CD4-positive, CD25-positive, alpha-beta regulatory T cell (primary cell): Measurements from ENCODE around the gene SLC1A7. TPM values are rescaled to one million over a fixed set of nuclear protein-coding genes. Genes with fewer than 3 reads are reported as not detected.

ENCODE experiments used
- ATAC-seq, 2 donors: fragments of 150-1000 bp; cut with Tn5 transposase; one replicate each; pipeline ENCODE4 v1.10.0; 2021; ENCODE audit warnings: low read depth in 2 of 2, moderate number of reproducible peaks in 2 of 2, moderate library complexity in 1 of 2
- DNase-seq, 3 donors: peaks; one replicate each; pipeline versions ENCODE4 v3.0.0 to v3.0.0-alpha.2; 2012 to 2022; ENCODE audit warnings: mixed read lengths in 1 of 3
- H3K27ac ChIP-seq: one replicate; pipeline ENCODE4 v1.7.0; 2013; ENCODE audit warnings: mild to moderate bottlenecking, low read length; ENCODE audit not compliant: insufficient read depth, poor library complexity, severe bottlenecking
- H3K27me3 ChIP-seq: one replicate; pipeline ENCODE4 v1.7.0; 2013; ENCODE audit warnings: low read length; ENCODE audit not compliant: control insufficient read depth, insufficient read depth
- H3K36me3 ChIP-seq: one replicate; pipeline ENCODE4 v1.7.0; 2013; ENCODE audit warnings: mild to moderate bottlenecking, low read length, moderate library complexity; ENCODE audit not compliant: control insufficient read depth, insufficient read depth
- H3K4me1 ChIP-seq: 2 replicates; pipeline ENCODE4 v1.7.0; 2013; ENCODE audit warnings: mild to moderate bottlenecking, low read length; ENCODE audit not compliant: insufficient read depth, control insufficient read depth, poor library complexity, severe bottlenecking
- H3K4me3 ChIP-seq: one replicate; pipeline ENCODE4 v1.7.0; 2013; ENCODE audit warnings: low read depth, mild to moderate bottlenecking, low read length, moderate library complexity
- H3K9me3 ChIP-seq, 2 experiments: 1 replicate in 1 of 2; 2 replicates in 1 of 2; pipeline ENCODE4 v1.7.0; 2013; ENCODE audit warnings: low read length in 2 of 2, mild to moderate bottlenecking in 1 of 2, moderate library complexity in 1 of 2; ENCODE audit not compliant: control insufficient read depth in 2 of 2
- H3K27ac Mint-ChIP-seq, 3 donors: one replicate each; pipeline ENCODE4 v1.8.0; 2020 to 2022; ENCODE audit warnings: mild to moderate bottlenecking in 3 of 3, mixed read lengths in 3 of 3, moderate library complexity in 2 of 3
- H3K27me3 Mint-ChIP-seq: one replicate; pipeline ENCODE4 v1.8.0; 2022; ENCODE audit warnings: mild to moderate bottlenecking, mixed read lengths
- H3K36me3 Mint-ChIP-seq: one replicate; pipeline ENCODE4 v1.8.0; 2020; ENCODE audit warnings: mixed read lengths
- H3K4me1 Mint-ChIP-seq, 4 donors: one replicate each; pipeline ENCODE4 v1.8.0; 2020 to 2022; ENCODE audit warnings: mixed read lengths in 4 of 4, mild to moderate bottlenecking in 1 of 4
- H3K4me3 Mint-ChIP-seq, 4 donors: one replicate each; pipeline ENCODE4 v1.8.0; 2020 to 2022; ENCODE audit warnings: mild to moderate bottlenecking in 4 of 4, mixed read lengths in 4 of 4, moderate library complexity in 3 of 4
- H3K9me3 Mint-ChIP-seq, 7 donors: one replicate each; pipeline ENCODE4 v1.8.0; 2020 to 2022; ENCODE audit warnings: mixed read lengths in 7 of 7, mild to moderate bottlenecking in 3 of 7, moderate library complexity in 2 of 7
- polyA plus RNA-seq, 4 donors: library from polyadenylated mRNA; unstranded; fragments of 300-500 nt; fragmentation: Illumina TruSeq; gene quantifications; one replicate each; pipeline ENCODE4 v1.2.3, GENCODE V29; 2021
- total RNA-seq: library from RNA; stranded (reverse); gene quantifications from one replicate; pipeline ENCODE4 v1.2.3, GENCODE V29; 2022

Gene SLC1A7
- total and polyA plus RNA-seq, 5 donors from 2014 or later = not detected

DNA sequence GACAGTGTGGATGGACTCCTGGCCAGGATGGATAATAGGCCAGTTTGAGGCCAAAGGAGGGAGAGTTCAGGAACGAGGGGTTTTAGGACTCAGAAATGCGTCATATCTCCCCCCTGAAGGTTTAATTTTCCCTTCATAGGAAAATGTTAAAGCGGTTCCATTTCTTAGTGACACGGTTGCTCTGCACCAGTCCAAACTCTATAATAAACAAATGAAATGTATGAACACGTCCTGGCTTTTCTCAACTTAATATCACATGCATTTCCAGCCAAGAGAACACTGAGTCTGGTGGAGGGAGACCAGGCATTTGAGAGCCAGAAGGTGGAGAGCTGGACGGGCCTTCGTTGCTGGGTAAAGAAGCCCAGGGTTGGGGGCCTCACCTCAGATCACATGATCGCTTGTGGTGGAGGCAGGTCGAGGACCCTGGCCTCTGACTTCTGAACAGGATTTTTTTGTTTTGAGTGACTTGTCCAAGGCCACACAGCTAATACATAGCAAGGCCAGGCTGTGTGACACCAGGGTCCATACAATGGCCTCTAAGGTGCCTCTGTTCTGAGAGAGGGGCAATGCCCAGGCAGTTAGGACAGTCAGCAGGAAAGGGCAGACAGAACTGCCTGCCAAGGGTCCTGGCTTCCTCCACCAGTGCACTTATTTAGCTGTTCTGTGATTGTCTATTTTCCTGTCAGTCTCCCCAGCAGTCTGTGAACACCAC lies 11.4 kb downstream of the SLC1A7 start:
- no peaks in the 10 kb centered on the region for H3K9me3 ChIP-seq
- Mint-ChIP-seq H3K36me3 (no peaks in the 10 kb centered on the region), H3K4me1 (no peaks in the 10 kb centered on the region), H3K4me3 (no peak overlapping the region), H3K9me3 (no peaks in the 10 kb centered on the region), H3K27ac (no peak overlapping the region), H3K27me3 (no peaks in the 10 kb centered on the region)
- DNase-seq = no peak
- H3K27me3 ChIP-seq = no peaks in the 10 kb centered on the region
- no peak overlapping the region for H3K27ac ChIP-seq
- no peaks in the 10 kb centered on the region for H3K36me3 ChIP-seq
- no peaks in the 10 kb centered on the region for H3K4me1 ChIP-seq
- H3K4me3 ChIP-seq = no peak overlapping the region
- no peak for ATAC-seq

DNA sequence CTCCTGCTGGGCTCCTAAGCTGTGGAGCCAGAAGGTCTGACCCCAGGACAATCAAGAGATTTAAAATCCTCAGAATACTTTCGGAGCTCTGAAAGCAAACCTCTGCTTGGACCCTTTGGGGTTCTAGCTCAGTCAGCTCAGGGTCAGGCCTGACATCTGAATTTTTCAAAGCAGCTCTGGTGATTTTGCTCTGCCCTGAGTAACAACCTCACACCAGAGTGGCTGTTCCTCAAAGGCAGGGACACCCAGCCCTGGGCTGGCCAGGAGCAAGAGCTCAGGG lies 11.9 kb downstream of the SLC1A7 start:
- Mint-ChIP-seq H3K4me3 (no peak overlapping the region), H3K36me3 (no peaks in the 10 kb centered on the region), H3K4me1 (no peaks in the 10 kb centered on the region), H3K27ac (no peak overlapping the region), H3K9me3 (no peaks in the 10 kb centered on the region), H3K27me3 (no peaks in the 10 kb centered on the region)
- H3K36me3 ChIP-seq = no peaks in the 10 kb centered on the region
- H3K4me1 ChIP-seq = no peaks in the 10 kb centered on the region
- DNase-seq (no peak), ATAC-seq (no peak)
- H3K4me3 ChIP-seq = no peak overlapping the region
- no peaks in the 10 kb centered on the region for H3K27me3 ChIP-seq
- H3K9me3 ChIP-seq = no peaks in the 10 kb centered on the region
- H3K27ac ChIP-seq = no peak overlapping the region

DNA sequence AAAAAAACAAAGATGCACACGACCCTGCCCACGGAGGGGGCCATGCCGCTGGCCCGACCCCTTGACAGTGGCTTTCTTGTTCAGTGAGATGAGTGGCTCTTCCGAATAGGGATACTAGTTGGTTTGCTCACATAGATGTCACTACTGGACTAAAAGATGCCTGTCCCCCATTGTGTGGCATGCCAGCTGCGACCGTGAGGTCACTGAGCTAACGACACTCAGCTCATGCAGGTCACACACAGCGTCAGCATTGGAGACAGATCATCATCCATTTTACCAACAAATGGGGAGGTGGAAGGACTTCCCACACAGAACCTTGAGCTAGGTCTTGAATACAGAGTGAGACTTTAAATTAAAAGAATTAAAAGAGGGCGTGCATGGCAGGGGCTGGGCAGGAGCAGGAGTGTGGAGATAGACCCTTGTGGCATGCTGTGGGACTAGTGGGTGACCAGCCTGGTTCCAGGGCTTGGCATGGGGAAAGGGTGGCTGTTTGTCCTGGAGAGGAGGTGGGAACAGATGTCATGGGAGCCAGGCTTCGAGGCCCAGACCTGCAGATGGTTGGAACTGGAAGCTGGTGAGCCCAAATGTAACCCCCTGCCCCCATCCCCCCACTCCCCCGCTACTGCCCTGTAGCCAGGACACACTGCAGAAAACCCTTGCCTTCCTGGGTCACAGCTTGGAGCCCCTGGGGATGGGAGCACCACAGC lies 12.4 kb downstream of the SLC1A7 start:
- Mint-ChIP-seq H3K4me3 (no peak overlapping the region), H3K36me3 (no peaks in the 10 kb centered on the region), H3K9me3 (no peaks in the 10 kb centered on the region), H3K27me3 (no peaks in the 10 kb centered on the region), H3K27ac (no peak overlapping the region), H3K4me1 (no peaks in the 10 kb centered on the region)
- Histone ChIP-seq H3K36me3 (no peaks in the 10 kb centered on the region), H3K27me3 (no peaks in the 10 kb centered on the region), H3K9me3 (no peaks in the 10 kb centered on the region), H3K27ac (no peak overlapping the region), H3K4me3 (no peak overlapping the region), H3K4me1 (no peaks in the 10 kb centered on the region)
- DNase-seq (no peak), ATAC-seq (no peak)

DNA sequence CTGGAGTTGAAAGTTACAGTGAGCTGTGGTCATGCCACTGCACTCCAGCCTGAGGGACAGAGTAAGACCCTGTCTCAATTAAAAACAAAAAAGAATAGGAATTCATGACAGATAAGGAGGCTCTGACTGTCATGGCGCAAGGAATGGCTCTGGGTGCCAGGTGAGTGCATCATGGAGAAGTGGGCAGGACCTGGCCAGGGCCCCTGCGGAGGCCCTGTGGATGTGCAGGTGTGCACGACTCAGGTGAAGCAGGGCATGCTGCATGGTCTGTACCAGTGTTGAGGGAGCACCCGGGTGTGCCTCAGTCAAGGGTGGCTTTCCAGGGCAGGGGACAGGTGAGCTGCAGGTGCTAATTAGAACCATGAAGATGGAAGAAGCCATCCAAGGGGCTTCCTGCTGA lies 14.0 kb downstream of the SLC1A7 start:
- Mint-ChIP-seq H3K36me3 (no peaks in the 10 kb centered on the region), H3K27ac (no peak overlapping the region), H3K4me3 (no peak overlapping the region), H3K9me3 (no peaks in the 10 kb centered on the region), H3K4me1 (no peaks in the 10 kb centered on the region), H3K27me3 (no peaks in the 10 kb centered on the region)
- Histone ChIP-seq H3K27me3 (no peaks in the 10 kb centered on the region), H3K27ac (no peak overlapping the region), H3K4me1 (no peaks in the 10 kb centered on the region), H3K9me3 (no peaks in the 10 kb centered on the region), H3K4me3 (no peak overlapping the region), H3K36me3 (no peaks in the 10 kb centered on the region)
- DNase-seq (no peak), ATAC-seq (no peak)

DNA sequence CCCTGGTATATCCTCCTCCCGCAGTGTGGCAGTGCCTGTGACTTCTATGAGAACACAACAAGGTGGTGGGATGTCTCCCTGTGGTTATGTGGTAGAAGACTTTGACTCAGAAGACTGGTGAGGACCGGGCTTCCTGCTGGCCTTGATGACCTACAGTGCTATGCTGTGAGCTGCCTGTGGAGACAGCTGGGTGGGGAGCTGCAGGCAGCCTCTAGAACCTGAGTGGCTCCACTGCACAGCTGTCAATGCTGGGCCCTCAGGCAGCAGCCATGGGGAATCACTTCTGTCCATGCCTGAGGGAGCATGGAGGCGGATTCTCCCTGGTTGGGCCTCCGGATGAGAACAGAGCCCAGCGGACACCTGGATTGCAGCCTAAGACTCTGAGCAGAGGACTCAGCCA lies 14.9 kb downstream of the SLC1A7 start:
- H3K27ac ChIP-seq = no peak overlapping the region
- H3K27me3 Mint-ChIP-seq = no peaks in the 10 kb centered on the region
- no peaks in the 10 kb centered on the region for H3K36me3 ChIP-seq
- H3K4me3 Mint-ChIP-seq = no peak overlapping the region
- DNase-seq (peak in 1 of 3 donors; percentile 6), ATAC-seq (no peak)
- no peaks in the 10 kb centered on the region for H3K4me1 ChIP-seq
- H3K36me3 Mint-ChIP-seq = no peaks in the 10 kb centered on the region
- no peak overlapping the region for H3K4me3 ChIP-seq
- no peaks in the 10 kb centered on the region for H3K9me3 ChIP-seq
- H3K9me3 Mint-ChIP-seq = no peaks in the 10 kb centered on the region
- H3K27me3 ChIP-seq = no peaks in the 10 kb centered on the region
- H3K27ac Mint-ChIP-seq = no peak overlapping the region
- no peaks in the 10 kb centered on the region for H3K4me1 Mint-ChIP-seq

DNA sequence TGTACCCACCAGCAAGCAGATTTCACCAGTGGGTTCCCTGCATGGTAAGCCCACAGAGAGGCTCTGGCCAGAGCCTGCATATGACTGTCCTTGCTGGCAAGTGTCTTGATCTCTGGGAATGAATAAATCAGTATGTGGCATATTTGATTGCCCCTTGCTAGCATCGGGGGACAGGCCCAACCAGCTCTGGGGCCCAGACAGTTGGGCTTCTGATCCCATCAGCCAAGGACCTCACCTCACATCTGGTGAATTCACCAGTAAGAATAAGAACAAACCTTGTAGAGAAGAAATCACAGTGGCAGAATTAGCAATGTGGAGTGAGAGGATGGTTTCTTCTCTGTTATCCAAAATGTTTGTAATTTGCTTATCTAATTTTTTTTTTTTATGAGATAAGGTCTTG lies 15.9 kb downstream of the SLC1A7 start:
- no peaks in the 10 kb centered on the region for H3K36me3 ChIP-seq
- H3K4me1 Mint-ChIP-seq = no peaks in the 10 kb centered on the region
- H3K27me3 ChIP-seq = no peaks in the 10 kb centered on the region
- H3K27me3 Mint-ChIP-seq = no peaks in the 10 kb centered on the region
- no peaks in the 10 kb centered on the region for H3K36me3 Mint-ChIP-seq
- no peak overlapping the region for H3K4me3 ChIP-seq
- no peaks in the 10 kb centered on the region for H3K4me1 ChIP-seq
- H3K27ac Mint-ChIP-seq = no peak overlapping the region
- no peak for DNase-seq
- no peak for ATAC-seq
- H3K9me3 ChIP-seq = no peaks in the 10 kb centered on the region
- no peaks in the 10 kb centered on the region for H3K9me3 Mint-ChIP-seq
- H3K4me3 Mint-ChIP-seq = no peak overlapping the region
- no peak overlapping the region for H3K27ac ChIP-seq

DNA sequence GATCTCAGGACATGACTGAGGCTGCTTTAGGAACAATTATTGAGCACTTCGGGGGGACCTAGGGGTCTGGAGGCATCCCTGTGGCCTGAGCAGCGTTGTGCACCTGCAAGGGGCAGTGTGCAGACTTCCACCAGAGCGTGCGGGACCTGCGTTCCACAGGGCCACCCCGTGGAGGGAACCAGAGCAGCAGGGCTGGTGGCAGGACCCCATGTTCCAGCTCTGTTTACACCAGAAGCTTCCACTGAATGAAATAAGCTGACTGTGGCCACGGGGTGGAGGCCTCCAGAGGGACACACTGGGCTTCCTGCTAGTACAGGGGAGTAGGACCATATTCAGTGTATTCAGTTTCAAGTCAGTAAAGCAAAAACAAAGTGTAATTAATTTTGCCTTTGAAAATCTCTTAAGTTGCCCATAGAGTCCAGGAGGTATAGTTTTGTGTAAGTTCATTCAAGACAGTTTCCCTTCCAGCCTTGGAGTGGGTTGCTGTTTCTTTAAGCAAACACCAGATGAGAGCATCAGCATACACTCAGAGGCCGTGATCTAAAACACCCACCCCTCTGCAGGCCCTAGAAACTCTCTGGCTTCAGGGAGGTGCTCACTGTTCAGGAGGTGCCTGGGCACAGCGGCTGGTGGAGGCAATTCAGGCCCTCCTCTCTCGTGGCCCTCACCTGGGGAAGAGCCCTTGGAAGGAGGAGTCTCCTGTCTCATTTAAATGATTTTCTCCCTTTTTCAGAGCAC lies 16.6 kb downstream of the SLC1A7 start:
- Histone ChIP-seq H3K27me3 (no peaks in the 10 kb centered on the region), H3K27ac (no peak overlapping the region), H3K4me3 (no peak overlapping the region), H3K36me3 (no peaks in the 10 kb centered on the region), H3K4me1 (no peaks in the 10 kb centered on the region), H3K9me3 (no peaks in the 10 kb centered on the region)
- H3K27ac Mint-ChIP-seq = no peak overlapping the region
- ATAC-seq (no peak), DNase-seq (no peak)
- H3K9me3 Mint-ChIP-seq = no peaks in the 10 kb centered on the region
- no peaks in the 10 kb centered on the region for H3K36me3 Mint-ChIP-seq
- no peak overlapping the region for H3K4me3 Mint-ChIP-seq
- H3K27me3 Mint-ChIP-seq = no peaks in the 10 kb centered on the region
- no peaks in the 10 kb centered on the region for H3K4me1 Mint-ChIP-seq

DNA sequence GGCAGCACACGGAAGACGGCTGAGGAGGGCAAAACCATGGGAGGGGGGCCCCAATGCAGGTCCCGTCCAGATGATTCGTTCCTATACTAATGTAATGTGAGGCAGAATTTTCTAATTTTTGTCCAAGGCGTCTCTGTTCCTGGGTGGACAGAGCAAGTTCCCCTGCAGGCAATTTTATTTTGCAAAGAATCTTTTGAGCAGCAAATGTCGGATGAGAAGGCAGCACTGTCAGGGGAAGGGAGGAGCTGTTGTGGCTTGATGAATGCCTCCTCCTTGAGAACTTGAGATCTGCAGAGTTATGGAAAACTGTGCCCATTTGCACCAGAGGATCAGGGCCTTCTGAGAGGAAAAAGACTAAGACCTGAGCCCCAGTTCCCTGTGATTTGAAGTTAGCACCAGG lies 17.3 kb downstream of the SLC1A7 start:
- Histone ChIP-seq H3K9me3 (no peaks in the 10 kb centered on the region), H3K4me3 (no peak overlapping the region), H3K36me3 (no peaks in the 10 kb centered on the region), H3K4me1 (no peaks in the 10 kb centered on the region), H3K27me3 (no peaks in the 10 kb centered on the region), H3K27ac (no peak overlapping the region)
- Mint-ChIP-seq H3K27me3 (no peaks in the 10 kb centered on the region), H3K27ac (no peak overlapping the region), H3K9me3 (no peaks in the 10 kb centered on the region), H3K4me3 (no peak overlapping the region), H3K36me3 (no peaks in the 10 kb centered on the region), H3K4me1 (no peaks in the 10 kb centered on the region)
- DNase-seq = no peak
- no peak for ATAC-seq
